ENCODE results near the gene LCNL1. TPM values are rescaled to one million over a fixed set of nuclear protein-coding genes. Genes with fewer than 3 reads are reported as not detected.

Gene LCNL1
- total and polyA plus RNA-seq, 7 donors: 0.14 to 1.1 (median 0.49) TPM; not detected in 2

DNA sequence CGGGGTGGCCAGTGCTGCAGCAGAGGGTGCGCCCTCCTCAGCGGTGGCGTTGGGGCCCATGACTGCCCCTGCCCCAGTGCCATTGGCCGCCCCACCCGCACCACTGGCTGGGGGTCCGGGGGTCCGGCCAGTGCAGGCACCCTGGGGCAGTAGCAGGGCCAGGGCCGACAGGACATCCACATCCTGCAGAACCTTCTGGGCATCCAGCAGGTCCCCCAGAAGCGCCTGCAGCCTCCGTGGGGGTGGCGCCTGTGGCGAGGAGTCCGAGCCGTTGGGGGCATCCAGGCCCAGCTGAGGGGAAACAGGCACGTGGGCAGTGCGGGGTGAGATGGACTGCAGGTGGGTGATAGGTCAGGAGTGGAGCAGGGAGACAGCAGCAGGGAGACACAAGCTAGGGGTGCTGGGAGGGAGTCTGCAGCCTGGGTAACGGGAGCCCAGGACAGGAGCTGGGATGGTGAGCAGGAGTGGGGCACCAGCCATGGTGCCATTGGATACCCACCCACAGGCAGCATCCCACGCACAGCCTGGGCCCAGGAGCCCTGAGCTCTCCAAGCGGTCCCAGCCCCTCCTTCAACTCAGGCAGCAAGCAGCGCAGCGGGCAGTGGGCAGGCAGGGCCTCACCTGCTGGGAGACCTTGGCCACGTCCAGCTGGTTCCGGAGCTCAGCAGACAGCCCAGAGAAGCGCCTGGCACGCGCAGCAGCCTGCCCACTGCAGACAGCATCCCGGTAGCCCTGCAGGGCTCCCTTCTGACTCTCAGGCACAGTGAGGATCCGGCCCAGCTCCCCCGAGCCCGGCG lies 38.2 kb downstream of the LCNL1 start:
- TF ChIP-seq EP300 (IDR thresholded peaks at IDR 0.05): no peak
- no peak for TF ChIP-seq POLR2AphosphoS5 (IDR thresholded peaks at IDR 0.05)
- TF ChIP-seq, protein P1, sequence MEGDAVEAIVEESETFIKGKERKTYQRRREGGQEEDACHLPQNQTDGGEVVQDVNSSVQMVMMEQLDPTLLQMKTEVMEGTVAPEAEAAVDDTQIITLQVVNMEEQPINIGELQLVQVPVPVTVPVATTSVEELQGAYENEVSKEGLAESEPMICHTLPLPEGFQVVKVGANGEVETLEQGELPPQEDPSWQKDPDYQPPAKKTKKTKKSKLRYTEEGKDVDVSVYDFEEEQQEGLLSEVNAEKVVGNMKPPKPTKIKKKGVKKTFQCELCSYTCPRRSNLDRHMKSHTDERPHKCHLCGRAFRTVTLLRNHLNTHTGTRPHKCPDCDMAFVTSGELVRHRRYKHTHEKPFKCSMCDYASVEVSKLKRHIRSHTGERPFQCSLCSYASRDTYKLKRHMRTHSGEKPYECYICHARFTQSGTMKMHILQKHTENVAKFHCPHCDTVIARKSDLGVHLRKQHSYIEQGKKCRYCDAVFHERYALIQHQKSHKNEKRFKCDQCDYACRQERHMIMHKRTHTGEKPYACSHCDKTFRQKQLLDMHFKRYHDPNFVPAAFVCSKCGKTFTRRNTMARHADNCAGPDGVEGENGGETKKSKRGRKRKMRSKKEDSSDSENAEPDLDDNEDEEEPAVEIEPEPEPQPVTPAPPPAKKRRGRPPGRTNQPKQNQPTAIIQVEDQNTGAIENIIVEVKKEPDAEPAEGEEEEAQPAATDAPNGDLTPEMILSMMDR (IDR thresholded peaks at IDR 0.05): no peak
- TF ChIP-seq POLR2A (IDR thresholded peaks at IDR 0.05): no peak
- intact Hi-C loops (cut with DNase I): no loop called here

GRCh38 chr9:137021568-137021978 lies 38.8 kb downstream of the LCNL1 start:
- H3K4me3 ChIP-seq: no peak overlapping the region
- H3K27me3 ChIP-seq: no peaks in the 10 kb centered on the region
- TF ChIP-seq, protein P1 (IDR thresholded peaks at IDR 0.05): no peak
- TF ChIP-seq POLR2A (IDR thresholded peaks at IDR 0.05) (no peak), POLR2AphosphoS5 (IDR thresholded peaks at IDR 0.05) (no peak), EP300 (IDR thresholded peaks at IDR 0.05) (no peak)
- intact Hi-C loops (cut with DNase I): no loop called here
- H3K9me3 ChIP-seq: no peaks in the 10 kb centered on the region
- peaks cover 0 to 15% (median 3%) of the 10 kb centered on the region in 4 donors for H3K36me3 ChIP-seq
- H3K4me1 ChIP-seq: peaks cover 0 to 10% (median 7%) of the 10 kb centered on the region in 4 donors
- 33 to 82% methylated on average over 6 of the region's 6 CpGs for WGBS, 2 donors
- H3K27ac ChIP-seq: no peak overlapping the region
- no peak for DNase-seq

More for the DNA sequence above, 38.2 kb downstream of the LCNL1 start:
- Histone ChIP-seq H3K27ac (no peak overlapping the region), H3K9me3 (no peaks in the 10 kb centered on the region), H3K36me3 (peaks cover 0 to 21% (median 3%) of the 10 kb centered on the region in 4 donors), H3K4me1 (peaks cover 0 to 4% (median 2%) of the 10 kb centered on the region in 4 donors), H3K27me3 (no peaks in the 10 kb centered on the region), H3K4me3 (no peak overlapping the region)
- WGBS, 2 donors: 82 to 94% methylated on average over 32 of the region's 32 CpGs
- DNase-seq: no peak

DNA sequence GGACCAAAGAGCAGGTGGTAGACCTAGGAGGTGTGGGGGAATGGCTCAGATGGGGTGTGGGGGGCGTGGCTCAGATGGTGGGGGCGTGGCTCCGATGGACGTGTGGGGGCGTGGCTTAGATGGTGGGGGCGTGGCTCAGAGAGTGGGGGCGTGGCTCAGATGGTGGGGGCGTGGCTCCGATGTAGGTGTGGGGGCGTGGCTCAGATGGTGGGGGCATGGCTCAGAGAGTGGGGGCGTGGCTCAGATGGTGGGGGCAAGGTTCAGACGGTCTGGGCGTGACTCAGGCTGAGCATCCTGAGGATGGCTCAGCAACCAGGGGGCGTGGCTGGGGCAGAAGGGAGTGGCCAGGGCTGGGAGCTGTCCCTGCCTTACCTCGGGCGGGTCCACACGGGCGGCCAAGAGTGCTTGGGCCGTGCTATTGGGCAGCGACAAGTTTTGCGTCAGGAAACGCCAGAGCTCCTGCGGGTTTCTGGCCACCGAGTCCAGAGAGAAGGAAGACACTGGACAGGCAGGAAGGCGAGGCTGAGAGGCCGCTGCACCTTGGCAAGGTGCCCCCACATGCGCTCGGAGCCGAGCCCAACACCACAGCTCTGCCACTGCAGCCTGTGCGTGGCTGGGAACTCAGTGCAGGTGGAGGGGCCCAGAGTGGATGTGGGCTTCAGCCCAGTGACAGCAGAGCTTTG lies 39.3 kb downstream of the LCNL1 start:
- H3K4me1 ChIP-seq: peaks cover 0 to 16% (median 13%) of the 10 kb centered on the region in 4 donors
- TF ChIP-seq POLR2A (IDR thresholded peaks at IDR 0.05) (peak in 1 of 2 donors; percentile 22), POLR2AphosphoS5 (IDR thresholded peaks at IDR 0.05) (peak in 1 of 4 donors; percentile 31), EP300 (IDR thresholded peaks at IDR 0.05) (no peak)
- TF ChIP-seq, protein P1 (IDR thresholded peaks at IDR 0.05): no peak

GRCh38 chr9:137022662-137023008 lies 39.8 kb downstream of the LCNL1 start:
- WGBS, 2 donors: 78 to 92% methylated on average over 23 of the region's 23 CpGs
- Histone ChIP-seq H3K4me1 (peaks cover 0 to 21% (median 18%) of the 10 kb centered on the region in 4 donors), H3K9me3 (no peaks in the 10 kb centered on the region), H3K36me3 (peaks cover 0 to 4% (median 2%) of the 10 kb centered on the region in 4 donors), H3K27me3 (no peaks in the 10 kb centered on the region), H3K27ac (no peak overlapping the region), H3K4me3 (no peak overlapping the region)
- no peak for DNase-seq
- intact Hi-C loops (cut with DNase I): no loop called here
- TF ChIP-seq POLR2A (IDR thresholded peaks at IDR 0.05): no peak
- no peak for TF ChIP-seq EP300 (IDR thresholded peaks at IDR 0.05)
- no peak for TF ChIP-seq POLR2AphosphoS5 (IDR thresholded peaks at IDR 0.05)
- TF ChIP-seq, protein P1 (IDR thresholded peaks at IDR 0.05): no peak

More for the DNA sequence above, 39.3 kb downstream of the LCNL1 start:
- WGBS, 2 donors: 12 to 55% methylated on average over 30 of the region's 30 CpGs
- peaks cover 0 to 10% (median 3%) of the 10 kb centered on the region in 4 donors for H3K36me3 ChIP-seq
- H3K27me3 ChIP-seq: no peaks in the 10 kb centered on the region
- no peak for DNase-seq
- no peaks in the 10 kb centered on the region for H3K9me3 ChIP-seq
- no peak overlapping the region for H3K27ac ChIP-seq
- intact Hi-C loops (cut with DNase I): no loop called here
- no peak overlapping the region for H3K4me3 ChIP-seq

Data from sigmoid colon (tissue), 7 donors.